ENCODE data around the gene MIA2. TPM values are rescaled to one million over a fixed set of nuclear protein-coding genes. Genes with fewer than 3 reads are reported as not detected.

Gene MIA2
- total and polyA plus RNA-seq, 2 experiments from 2014 or later = 43.9 to 86.0 TPM

GRCh38 chr14:39228509-39229221, 5.0 kb upstream of the MIA2 start:
- Histone ChIP-seq H3K36me3 (replicated peaks; ENCODE audit: insufficient read depth, low read depth) (no peaks in the 10 kb centered on the region), H3K9me3 (ENCODE audit: low read depth) (no peaks in the 10 kb centered on the region), H4K20me1 (ENCODE audit: insufficient read depth, poor library complexity, severe bottlenecking) (no peaks in the 10 kb centered on the region), H3K9me2 (replicated peaks; ENCODE audit: insufficient read depth) (no peaks in the 10 kb centered on the region), H3K79me2 (no peaks in the 10 kb centered on the region), H3K4me1 (ENCODE audit: insufficient read depth) (peaks cover 16% of the 10 kb centered on the region), H3K27me3 (no peaks in the 10 kb centered on the region), H2AFZ (no peak overlapping the region), H3K27ac (peak overlapping the region; percentile 93), H3K4me2 (peak overlapping the region; percentile 54), H3K4me3 (no peak overlapping the region)
- 77% methylated on average over 11 of the region's 11 CpGs for WGBS (ENCODE audit: low lambda C conversion rate, missing lambda C conversion rate)
- DNase-seq (ENCODE audit: low spot score) = no peak
- TF ChIP-seq CTCF (IDR thresholded peaks at IDR 0.05; ENCODE audit: poor library complexity) (no peak), EZH2 (IDR thresholded peaks at IDR 0.05; ENCODE audit: borderline replicate concordance) (no peak), EZH2phosphoT487 (IDR thresholded peaks at IDR 0.05; ENCODE audit: low read depth, severe bottlenecking, unreplicated experiment) (no peak)

GRCh38 chr14:39229222-39229543, 4.5 kb upstream of the MIA2 start:
- Histone ChIP-seq H3K9me3 (ENCODE audit: low read depth) (no peaks in the 10 kb centered on the region), H3K27me3 (no peaks in the 10 kb centered on the region), H3K9me2 (replicated peaks; ENCODE audit: insufficient read depth) (no peaks in the 10 kb centered on the region), H3K27ac (peak overlapping the region; percentile 93), H3K4me3 (no peak overlapping the region), H3K79me2 (no peaks in the 10 kb centered on the region), H2AFZ (no peak overlapping the region), H3K36me3 (replicated peaks; ENCODE audit: insufficient read depth, low read depth) (no peaks in the 10 kb centered on the region), H3K4me2 (no peak overlapping the region), H3K4me1 (ENCODE audit: insufficient read depth) (peaks cover 16% of the 10 kb centered on the region), H4K20me1 (ENCODE audit: insufficient read depth, poor library complexity, severe bottlenecking) (no peaks in the 10 kb centered on the region)
- TF ChIP-seq EZH2phosphoT487 (IDR thresholded peaks at IDR 0.05; ENCODE audit: low read depth, severe bottlenecking, unreplicated experiment) = no peak
- no peak for TF ChIP-seq EZH2 (IDR thresholded peaks at IDR 0.05; ENCODE audit: borderline replicate concordance)
- TF ChIP-seq CTCF (IDR thresholded peaks at IDR 0.05; ENCODE audit: poor library complexity) = no peak
- no peak for DNase-seq (ENCODE audit: low spot score)
- 92% methylated on average over 1 of the region's 1 CpG for WGBS (ENCODE audit: low lambda C conversion rate, missing lambda C conversion rate)

GRCh38 chr14:39229601-39230110, 4.1 kb upstream of the MIA2 start:
- no peak overlapping the region for H2AFZ ChIP-seq

More at GRCh38 chr14:39229601-39230110, 4.1 kb upstream of the MIA2 start:
- no peaks in the 10 kb centered on the region for H3K27me3 ChIP-seq
- no peaks in the 10 kb centered on the region for H3K9me3 ChIP-seq (ENCODE audit: low read depth)
- H3K36me3 ChIP-seq (replicated peaks; ENCODE audit: insufficient read depth, low read depth) = no peaks in the 10 kb centered on the region
- H3K4me1 ChIP-seq (ENCODE audit: insufficient read depth) = peaks cover 16% of the 10 kb centered on the region
- no peak for TF ChIP-seq CTCF (IDR thresholded peaks at IDR 0.05; ENCODE audit: poor library complexity)
- no peak for TF ChIP-seq EZH2 (IDR thresholded peaks at IDR 0.05; ENCODE audit: borderline replicate concordance)
- no peak for TF ChIP-seq EZH2phosphoT487 (IDR thresholded peaks at IDR 0.05; ENCODE audit: low read depth, severe bottlenecking, unreplicated experiment)
- peaks cover 2% of the 10 kb centered on the region for H3K79me2 ChIP-seq
- no peak overlapping the region for H3K4me3 ChIP-seq
- H3K4me2 ChIP-seq = no peak overlapping the region
- no peaks in the 10 kb centered on the region for H3K9me2 ChIP-seq (replicated peaks; ENCODE audit: insufficient read depth)
- no peak for DNase-seq (ENCODE audit: low spot score)
- no peaks in the 10 kb centered on the region for H4K20me1 ChIP-seq (ENCODE audit: insufficient read depth, poor library complexity, severe bottlenecking)
- WGBS (ENCODE audit: low lambda C conversion rate, missing lambda C conversion rate) = 85% methylated on average over 3 of the region's 3 CpGs
- H3K27ac ChIP-seq = peak overlapping the region; percentile 93

Data from hepatocyte (in vitro differentiated cells).